Bronchial epithelial cell (primary cell): ENCODE measurements around the gene TMEM167B. TPM values are rescaled to one million over a fixed set of nuclear protein-coding genes. Genes with fewer than 3 reads are reported as not detected.

Experiments
- DNase-seq: peaks from one replicate; pipeline ENCODE4 v3.0.0-alpha.2; 2010; ENCODE audit warnings: low read depth
- FAIRE-seq: peaks from 2 replicates; lab custom pipeline; 2011; peaks lifted over from hg19 to GRCh38; lab: Jason Lieb, UNC
- H3K27me3 ChIP-seq: 2 replicates; pipeline ENCODE4 v1.5.1; 2011; ENCODE audit warnings: low read length; ENCODE audit not compliant: control insufficient read depth, insufficient read depth
- H3K36me3 ChIP-seq: 2 replicates; pipeline ENCODE4 v1.5.1; 2011; ENCODE audit warnings: low read length; ENCODE audit not compliant: control insufficient read depth, insufficient read depth
- H3K4me3 ChIP-seq: 2 replicates; pipeline ENCODE4 v1.5.1; 2011; ENCODE audit warnings: mild to moderate bottlenecking, low read depth, low read length, control low read depth
- total RNA-seq: library from RNA; depleted of rRNA; stranded (reverse); fragments of >200 nt; gene quantifications from 2 replicates; pipeline ENCODE4 v1.2.1, GENCODE V29; 2014
- TF ChIP-seq, protein P1 (sequence below): IDR thresholded peaks from 2 replicates; pipeline ENCODE4 v1.5.1; 2011; ENCODE audit warnings: mild to moderate bottlenecking, moderate library complexity, low read length, control low read depth, inconsistent platforms; ENCODE audit not compliant: insufficient read depth, severe bottlenecking

The TMEM167B gene
- total RNA-seq, 1 donor from 2014 or later, result 52.7 TPM

DNA sequence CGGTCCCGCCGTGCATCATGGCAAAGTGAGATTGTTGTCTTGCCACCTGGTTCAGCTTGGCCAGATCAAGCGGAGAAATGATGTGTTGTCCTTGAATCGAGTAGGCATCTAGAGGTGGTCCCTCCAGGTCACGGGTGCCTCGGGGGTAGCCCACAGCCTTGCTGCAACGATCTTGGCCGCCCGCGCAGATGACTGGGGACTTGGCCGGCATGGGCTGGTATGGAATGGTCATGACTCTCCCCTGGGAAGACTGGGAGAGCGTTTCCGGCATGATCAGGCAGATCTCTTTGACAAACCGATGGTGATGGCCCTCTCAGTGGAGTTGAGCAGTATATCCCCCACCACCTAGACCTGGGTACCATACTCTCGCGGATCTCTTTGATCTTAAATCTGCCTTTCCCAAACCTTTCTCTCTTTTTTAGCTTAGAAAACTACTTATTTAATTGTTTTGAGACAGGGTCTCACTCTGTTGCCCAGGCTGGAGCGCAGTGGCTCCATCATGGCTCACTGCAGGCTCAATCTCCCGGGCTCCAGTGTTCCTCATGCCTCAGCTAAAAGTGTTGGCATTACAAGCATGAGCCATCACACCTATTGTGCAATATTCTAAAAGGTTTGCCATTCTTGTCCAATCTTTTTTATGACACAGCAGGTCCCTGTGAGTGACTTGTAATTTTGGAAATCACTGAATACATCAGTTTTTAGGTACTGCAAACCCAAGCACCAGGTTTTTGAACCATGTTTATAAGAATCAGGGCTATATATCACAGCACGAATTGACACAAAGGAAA lies 14.0 kb downstream of the TMEM167B start:
- FAIRE-seq (no peak), DNase-seq (peak; percentile 60)
- Histone ChIP-seq H3K36me3 (no peaks in the 10 kb centered on the region), H3K27me3 (no peaks in the 10 kb centered on the region), H3K4me3 (no peak overlapping the region)
- TF ChIP-seq, protein P1, sequence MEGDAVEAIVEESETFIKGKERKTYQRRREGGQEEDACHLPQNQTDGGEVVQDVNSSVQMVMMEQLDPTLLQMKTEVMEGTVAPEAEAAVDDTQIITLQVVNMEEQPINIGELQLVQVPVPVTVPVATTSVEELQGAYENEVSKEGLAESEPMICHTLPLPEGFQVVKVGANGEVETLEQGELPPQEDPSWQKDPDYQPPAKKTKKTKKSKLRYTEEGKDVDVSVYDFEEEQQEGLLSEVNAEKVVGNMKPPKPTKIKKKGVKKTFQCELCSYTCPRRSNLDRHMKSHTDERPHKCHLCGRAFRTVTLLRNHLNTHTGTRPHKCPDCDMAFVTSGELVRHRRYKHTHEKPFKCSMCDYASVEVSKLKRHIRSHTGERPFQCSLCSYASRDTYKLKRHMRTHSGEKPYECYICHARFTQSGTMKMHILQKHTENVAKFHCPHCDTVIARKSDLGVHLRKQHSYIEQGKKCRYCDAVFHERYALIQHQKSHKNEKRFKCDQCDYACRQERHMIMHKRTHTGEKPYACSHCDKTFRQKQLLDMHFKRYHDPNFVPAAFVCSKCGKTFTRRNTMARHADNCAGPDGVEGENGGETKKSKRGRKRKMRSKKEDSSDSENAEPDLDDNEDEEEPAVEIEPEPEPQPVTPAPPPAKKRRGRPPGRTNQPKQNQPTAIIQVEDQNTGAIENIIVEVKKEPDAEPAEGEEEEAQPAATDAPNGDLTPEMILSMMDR, result no peak

DNA sequence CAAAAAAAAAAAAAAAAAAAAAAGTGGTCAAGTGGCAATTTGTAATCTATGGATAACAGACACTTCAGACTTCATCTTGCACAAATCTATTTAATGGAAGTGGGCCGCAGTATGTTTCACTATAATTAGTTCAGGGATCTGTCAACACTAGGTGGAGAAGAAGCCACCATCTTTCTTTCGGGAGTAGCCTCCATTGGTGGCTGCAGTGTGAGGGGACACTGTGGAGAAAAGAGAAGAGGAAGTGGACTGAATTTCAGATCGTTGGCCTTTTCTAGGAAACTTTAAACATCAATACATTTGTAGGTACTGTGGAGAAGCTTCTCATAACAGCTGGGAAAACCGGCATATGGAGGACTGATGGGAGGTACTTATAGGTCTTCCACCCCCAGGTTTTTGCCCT lies 15.3 kb downstream of the TMEM167B start:
- no peaks in the 10 kb centered on the region for H3K27me3 ChIP-seq
- DNase-seq, result no peak
- TF ChIP-seq, protein P1, result no peak

GRCh38 chr1:109107785-109108184 lies 17.2 kb downstream of the TMEM167B start:
- no peak for FAIRE-seq
- DNase-seq, result no peak
- Histone ChIP-seq H3K27me3 (no peaks in the 10 kb centered on the region), H3K36me3 (no peaks in the 10 kb centered on the region), H3K4me3 (no peak overlapping the region)
- TF ChIP-seq, protein P1, result no peak

More for the DNA sequence above, 15.3 kb downstream of the TMEM167B start:
- Histone ChIP-seq H3K4me3 (no peak overlapping the region), H3K36me3 (no peaks in the 10 kb centered on the region)
- no peak for FAIRE-seq

GRCh38 chr1:109109906-109110305 lies 19.3 kb downstream of the TMEM167B start:
- TF ChIP-seq, protein P1, result no peak
- no peaks in the 10 kb centered on the region for H3K36me3 ChIP-seq
- peaks cover 1% of the 10 kb centered on the region for H3K27me3 ChIP-seq
- DNase-seq (no peak), FAIRE-seq (no peak)
- H3K4me3 ChIP-seq, result no peak overlapping the region

DNA sequence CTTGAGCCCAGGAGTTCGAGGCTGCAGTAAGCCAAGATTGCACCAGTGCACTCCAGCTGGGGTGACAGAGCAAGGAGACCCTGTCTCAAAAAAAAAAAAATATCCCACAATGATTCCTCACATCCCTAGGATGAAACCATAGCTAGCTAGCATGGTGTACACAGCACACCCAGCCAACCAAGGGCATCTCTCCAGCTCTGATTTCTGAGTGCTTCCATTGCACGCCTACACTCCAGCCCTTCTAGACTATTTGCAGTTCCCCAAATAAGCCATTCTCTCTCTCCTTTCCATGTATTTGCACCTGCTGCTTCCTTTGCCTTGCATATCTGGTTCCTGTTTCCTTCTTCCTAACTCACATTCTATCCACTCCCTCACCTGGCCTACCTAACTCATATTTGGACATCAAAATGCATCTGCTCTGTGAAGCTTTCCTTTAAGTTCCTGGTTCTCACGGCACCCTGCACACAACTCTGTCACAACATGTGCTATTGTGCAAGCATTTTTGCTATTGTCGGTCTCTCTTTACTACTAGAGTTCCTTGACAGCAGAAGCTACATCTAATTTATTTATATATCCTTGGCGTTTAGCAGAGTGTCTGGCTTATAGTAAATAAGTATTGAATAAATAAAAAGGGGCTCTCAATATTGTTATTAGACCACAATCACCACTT lies 21.0 kb downstream of the TMEM167B start:
- H3K27me3 ChIP-seq, result peaks cover 1% of the 10 kb centered on the region
- no peak overlapping the region for H3K4me3 ChIP-seq
- DNase-seq (peak; percentile 32), FAIRE-seq (no peak)
- H3K36me3 ChIP-seq, result no peaks in the 10 kb centered on the region
- TF ChIP-seq, protein P1, result no peak
